IMR-90 (cell line): Measurements from ENCODE around the gene RPH3AL. TPM values are rescaled to one million over a fixed set of nuclear protein-coding genes. Genes with fewer than 3 reads are reported as not detected.

Source experiments
- ATAC-seq: fragments of 200-7000 bp; cut with Tn5 transposase; 2 replicates; pipeline ENCODE4 v1.9.1; 2020; ENCODE audit warnings: low read depth, mild to moderate bottlenecking, moderate library complexity
- BruUV-seq: library from RNA; stranded (reverse); fragments of 400-500 nt; replicated peaks from 2 replicates; lab custom pipeline; 2021; lab: Mats Ljungman, UMichigan
- CTCF ChIA-PET: fragments of 300-600 bp; formaldehyde crosslinking; extraction: SDS; loops from one replicate; lab custom pipeline; 2021; ENCODE audit warnings: antibody characterized with exemption; lab: Yijun Ruan, JAX
- POLR2A ChIA-PET: fragments of 300-600 bp; sonication (Branson Sonifier 250); formaldehyde crosslinking; loops from one replicate; lab custom pipeline; 2022; ENCODE audit warnings: antibody characterized with exemption; ENCODE audit not compliant: unreplicated experiment; lab: Charles Lee
- DNase-seq: peaks from one replicate; pipeline ENCODE4 v3.0.0; 2013
- H2AFZ ChIP-seq: replicated peaks from 2 replicates; pipeline ENCODE3; 2013; ENCODE audit warnings: low read length, mild to moderate bottlenecking; ENCODE audit not compliant: poor library complexity
- H2AK5ac ChIP-seq: 2 replicates; pipeline ENCODE4 v1.6.1; 2013; ENCODE audit warnings: low read depth, low read length, inconsistent platforms
- H2AK9ac ChIP-seq: replicated peaks from 2 replicates; pipeline ENCODE3; 2013; ENCODE audit warnings: mild to moderate bottlenecking, low read depth, low read length, moderate library complexity; ENCODE audit not compliant: poor library complexity
- H2BK120ac ChIP-seq: 2 replicates; pipeline ENCODE4 v1.6.1; 2013; ENCODE audit warnings: low read depth, low read length, inconsistent platforms
- H2BK15ac ChIP-seq: 3 replicates; pipeline ENCODE4 v1.6.1; 2013; ENCODE audit warnings: low read depth, low read length, inconsistent platforms
- H2BK20ac ChIP-seq: 2 replicates; pipeline ENCODE4 v1.6.1; 2013; ENCODE audit warnings: low read depth, mild to moderate bottlenecking, inconsistent platforms, low read length, moderate library complexity
- H2BK5ac ChIP-seq: 2 replicates; pipeline ENCODE4 v1.6.1; 2013; ENCODE audit warnings: mild to moderate bottlenecking, low read depth, low read length, inconsistent platforms; ENCODE audit not compliant: poor library complexity, severe bottlenecking
- H3K14ac ChIP-seq: replicated peaks from 2 replicates; pipeline ENCODE4 v1.6.1; 2013; ENCODE audit warnings: low read depth, low read length, inconsistent platforms
- H3K18ac ChIP-seq: 2 replicates; pipeline ENCODE4 v1.6.1; 2013; ENCODE audit warnings: low read depth, low read length, control low read depth
- H3K23ac ChIP-seq: 2 replicates; pipeline ENCODE4 v1.6.1; 2013; ENCODE audit warnings: low read depth, low read length, inconsistent platforms
- H3K27ac ChIP-seq: 2 replicates; pipeline ENCODE4 v1.5.1; 2013; ENCODE audit warnings: mild to moderate bottlenecking, control low read depth, low read length; ENCODE audit not compliant: insufficient read depth
- H3K27me3 ChIP-seq: 2 replicates; pipeline ENCODE4 v1.6.1; 2013; ENCODE audit warnings: low read length; ENCODE audit not compliant: control insufficient read depth, insufficient read depth
- H3K36me3 ChIP-seq: 2 replicates; pipeline ENCODE4 v1.6.1; 2013; ENCODE audit warnings: low read length, mixed read lengths; ENCODE audit not compliant: control insufficient read depth, insufficient read depth
- H3K4ac ChIP-seq: 2 replicates; pipeline ENCODE4 v1.6.1; 2013; ENCODE audit warnings: low read depth, low read length, inconsistent platforms
- H3K4me1 ChIP-seq: 2 replicates; pipeline ENCODE4 v1.6.1; 2013; ENCODE audit warnings: low read length, mixed read lengths; ENCODE audit not compliant: control insufficient read depth, insufficient read depth
- H3K4me2 ChIP-seq: 2 replicates; pipeline ENCODE4 v1.6.1; 2013; ENCODE audit warnings: low read depth, mild to moderate bottlenecking, control low read depth, low read length, moderate library complexity
- H3K4me3 ChIP-seq: 2 replicates; pipeline ENCODE4 v1.5.1; 2013; ENCODE audit warnings: low read depth, mild to moderate bottlenecking, control low read depth, low read length, moderate library complexity; ENCODE audit not compliant: insufficient read depth
- H3K56ac ChIP-seq: 2 replicates; pipeline ENCODE4 v1.6.1; 2013; ENCODE audit warnings: low read length, inconsistent platforms; ENCODE audit not compliant: insufficient read depth; ENCODE audit errors: extremely low read depth
- H3K79me1 ChIP-seq, 2 experiments: 2 replicates each; pipeline ENCODE4 v1.6.1; 2013; ENCODE audit warnings: low read length in 2 of 2, inconsistent platforms in 1 of 2, low read depth in 1 of 2
- H3K9ac ChIP-seq: 2 replicates; pipeline ENCODE4 v1.6.1; 2013; ENCODE audit warnings: low read depth, low read length, control low read depth
- H3K9me1 ChIP-seq: 2 replicates; pipeline ENCODE4 v1.6.1; 2013; ENCODE audit warnings: low read length, inconsistent platforms; ENCODE audit not compliant: insufficient read depth
- H3K9me3 ChIP-seq: 2 replicates; pipeline ENCODE4 v1.6.1; 2013; ENCODE audit warnings: low read length; ENCODE audit not compliant: control insufficient read depth, insufficient read depth
- H4K20me1 ChIP-seq: 2 replicates; pipeline ENCODE4 v1.6.1; 2013; ENCODE audit warnings: low read length, inconsistent platforms; ENCODE audit not compliant: insufficient read depth
- H4K5ac ChIP-seq: 2 replicates; pipeline ENCODE4 v1.6.1; 2013; ENCODE audit warnings: mild to moderate bottlenecking, low read depth, low read length, control low read depth
- H4K8ac ChIP-seq, 2 experiments: 2 replicates each; pipeline ENCODE4 v1.6.1; 2013; ENCODE audit warnings: low read depth in 2 of 2, low read length in 2 of 2, control low read depth in 1 of 2, inconsistent platforms in 1 of 2
- H4K91ac ChIP-seq: 2 replicates; pipeline ENCODE4 v1.6.1; 2013; ENCODE audit warnings: low read depth, low read length, inconsistent platforms; ENCODE audit not compliant: insufficient read depth
- BHLHE40 ChIP-seq: fragments of 150-350 bp; IDR thresholded peaks from 2 replicates; pipeline ENCODE4 v1.6.1; 2016; ENCODE audit warnings: mild to moderate bottlenecking, low read depth, low read length
- CEBPB ChIP-seq: IDR thresholded peaks from 2 replicates; pipeline ENCODE4 v1.6.1; 2012; ENCODE audit warnings: low read depth, low read length, improper control_type of control experiment
- CHD1 ChIP-seq: IDR thresholded peaks from 2 replicates; pipeline ENCODE4 v1.6.1; 2012; ENCODE audit warnings: low read depth, low read length, improper control_type of control experiment
- FOS ChIP-seq: fragments of 150-350 bp; IDR thresholded peaks from 2 replicates; pipeline ENCODE4 v1.6.1; 2016; ENCODE audit warnings: low read depth, low read length
- MAFK ChIP-seq: IDR thresholded peaks from 2 replicates; pipeline ENCODE4 v1.6.1; 2012; ENCODE audit warnings: low read depth, low read length, improper control_type of control experiment
- MAZ ChIP-seq: IDR thresholded peaks from 2 replicates; pipeline ENCODE4 v1.6.1; 2012; ENCODE audit warnings: low read depth, mild to moderate bottlenecking, low read length, improper control_type of control experiment, moderate library complexity, borderline replicate concordance
- POLR2A ChIP-seq: IDR thresholded peaks from 2 replicates; pipeline ENCODE4 v1.6.1; 2012; ENCODE audit warnings: mild to moderate bottlenecking, low read depth, low read length
- RAD21 ChIP-seq: IDR thresholded peaks from 2 replicates; pipeline ENCODE4 v1.6.1; 2012; ENCODE audit warnings: low read length, improper control_type of control experiment
- RFX5 ChIP-seq: IDR thresholded peaks from 2 replicates; pipeline ENCODE4 v1.8.0; 2012; ENCODE audit warnings: low read depth, mild to moderate bottlenecking, low read length, moderate library complexity
- SMC3 ChIP-seq: fragments of 150-350 bp; IDR thresholded peaks from 2 replicates; pipeline ENCODE4 v1.6.1; 2016; ENCODE audit warnings: low read depth, mild to moderate bottlenecking, antibody characterized with exemption, low read length, moderate library complexity
- WGBS, 2 experiments: methylation state at CpG; one replicate each; pipeline versions ENCODE4 v1.1.5 to v1.1.7; 2013; ENCODE audit warnings: missing lambda C conversion rate in 2 of 2; ENCODE audit not compliant: insufficient read length in 1 of 2; ENCODE audit errors: extremely low coverage in 2 of 2; 5-methylcytosine and 5-hydroxymethylcytosine counted together
- dilution Hi-C: fragments of 300-500 bp; cut with HindIII; formaldehyde crosslinking; loops from one replicate; pipeline ENCODE4 v1.14.3; 2018; ENCODE audit warnings: low sequenced_read_pairs; ENCODE audit not compliant: unreplicated experiment
- in situ Hi-C: fragments of 300-500 bp; cut with MboI; formaldehyde crosslinking; loops from 3 replicates; pipeline ENCODE4 v1.14.3; 2019; ENCODE audit warnings: low sequenced_read_pairs, inconsistent platforms, mixed read lengths
- intact Hi-C: fragments of 100-400 bp; cut with micrococcal nuclease; formaldehyde crosslinking; loops from 2 replicates; pipeline ENCODE4 v1.10.0; 2022
- polyA plus RNA-seq, 3 experiments: library from polyadenylated mRNA; depleted of rRNA; stranded (reverse); fragments of >200 nt; gene quantifications; 2 replicates each; pipeline ENCODE4 v1.2.3, GENCODE V29; 2012; ENCODE audit warnings: low replicate concordance in 1 of 3
- total RNA-seq: library from RNA; depleted of rRNA; stranded (reverse); fragments of >200 nt; gene quantifications from 2 replicates; pipeline ENCODE4 v1.2.3, GENCODE V29; 2012
- TF ChIP-seq, protein P1 (sequence below): fragments of 150-350 bp; IDR thresholded peaks from 2 replicates; pipeline ENCODE4 v1.6.1; 2016; ENCODE audit warnings: low read depth, mild to moderate bottlenecking, low read length, moderate library complexity, borderline replicate concordance

RPH3AL gene
- total and polyA plus RNA-seq, 2 of the 4 experiments (the other 2 are of a cell fraction), result 1.8 to 2.5 TPM

DNA sequence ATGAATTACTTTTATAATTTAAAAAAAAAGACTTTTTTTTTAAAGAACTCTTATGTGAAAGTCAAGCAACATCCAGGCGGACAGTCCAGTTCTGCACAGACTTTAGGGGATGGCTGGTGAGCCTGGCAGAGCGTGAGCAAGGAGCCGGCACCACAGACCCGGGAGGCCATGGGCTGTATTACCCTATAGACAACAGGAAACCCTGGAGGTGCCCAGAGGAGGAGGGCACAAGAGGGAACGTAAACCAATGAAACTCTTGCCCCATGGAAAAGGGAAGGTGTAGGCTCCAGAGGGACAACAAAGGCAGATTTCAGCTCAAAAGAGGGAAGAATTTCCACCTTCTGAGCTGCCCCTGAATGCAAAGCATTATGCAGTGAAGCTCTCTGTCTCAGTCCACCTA is 25.5 kb upstream of the RPH3AL start:
- POLR2A ChIA-PET, result no interaction called here
- DNase-seq, result no peak
- H3K14ac ChIP-seq, result no peak overlapping the region

More for the DNA sequence above, 25.5 kb upstream of the RPH3AL start:
- no peak overlapping the region for H2BK5ac ChIP-seq
- no peak for TF ChIP-seq MAZ
- no peak for TF ChIP-seq MAFK
- no peak for TF ChIP-seq RAD21
- TF ChIP-seq, protein P1, sequence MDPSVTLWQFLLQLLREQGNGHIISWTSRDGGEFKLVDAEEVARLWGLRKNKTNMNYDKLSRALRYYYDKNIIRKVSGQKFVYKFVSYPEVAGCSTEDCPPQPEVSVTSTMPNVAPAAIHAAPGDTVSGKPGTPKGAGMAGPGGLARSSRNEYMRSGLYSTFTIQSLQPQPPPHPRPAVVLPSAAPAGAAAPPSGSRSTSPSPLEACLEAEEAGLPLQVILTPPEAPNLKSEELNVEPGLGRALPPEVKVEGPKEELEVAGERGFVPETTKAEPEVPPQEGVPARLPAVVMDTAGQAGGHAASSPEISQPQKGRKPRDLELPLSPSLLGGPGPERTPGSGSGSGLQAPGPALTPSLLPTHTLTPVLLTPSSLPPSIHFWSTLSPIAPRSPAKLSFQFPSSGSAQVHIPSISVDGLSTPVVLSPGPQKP, result no peak
- TF ChIP-seq POLR2A, result no peak
- TF ChIP-seq CEBPB, result no peak
- no peak for TF ChIP-seq FOS
- TF ChIP-seq CHD1, result no peak
- TF ChIP-seq BHLHE40, result no peak
- no peak for TF ChIP-seq SMC3
- TF ChIP-seq RFX5, result no peak
- dilution Hi-C loops (no loop called here), intact Hi-C loops (no loop called here), in situ Hi-C loops (no loop called here)
- no peak for ATAC-seq
- H3K56ac ChIP-seq, result no peak overlapping the region
- H3K4ac ChIP-seq, result no peak overlapping the region
- H3K27ac ChIP-seq, result no peak overlapping the region
- H2BK15ac ChIP-seq, result no peak overlapping the region
- no peak overlapping the region for H4K8ac ChIP-seq
- no TSS peak for BruUV-seq
- peaks cover 15% of the 10 kb centered on the region for H3K27me3 ChIP-seq
- H3K4me3 ChIP-seq, result no peak overlapping the region
- no peaks in the 10 kb centered on the region; the same call in 1 of the 2 replicates for H3K9me1 ChIP-seq
- no peak overlapping the region for H2AK9ac ChIP-seq
- no CpG with 5 or more reads among the region's 5 CpGs for WGBS, 2 experiments
- H4K20me1 ChIP-seq, result no peaks in the 10 kb centered on the region
- no peaks in the 10 kb centered on the region for H3K9me3 ChIP-seq
- no peak overlapping the region for H4K91ac ChIP-seq
- H3K23ac ChIP-seq, result no peak overlapping the region
- CTCF ChIA-PET, result no interaction called here
- H3K9ac ChIP-seq, result no peak overlapping the region
- H2BK20ac ChIP-seq, result no peak overlapping the region
- no peak overlapping the region for H4K5ac ChIP-seq
- H3K4me1 ChIP-seq, result peaks cover 8% of the 10 kb centered on the region
- no peaks in the 10 kb centered on the region for H3K79me1 ChIP-seq
- H2BK120ac ChIP-seq, result no peak overlapping the region
- H3K36me3 ChIP-seq, result no peaks in the 10 kb centered on the region
- H2AK5ac ChIP-seq, result no peak overlapping the region
- no peak overlapping the region for H3K18ac ChIP-seq
- H3K4me2 ChIP-seq, result no peak overlapping the region
- no peak overlapping the region for H2AFZ ChIP-seq
